ENCODE results near the gene SAG. TPM values are rescaled to one million over a fixed set of nuclear protein-coding genes. Genes with fewer than 3 reads are reported as not detected.

The SAG gene
- total RNA-seq, 2 experiments from 2014 or later: not detected

DNA sequence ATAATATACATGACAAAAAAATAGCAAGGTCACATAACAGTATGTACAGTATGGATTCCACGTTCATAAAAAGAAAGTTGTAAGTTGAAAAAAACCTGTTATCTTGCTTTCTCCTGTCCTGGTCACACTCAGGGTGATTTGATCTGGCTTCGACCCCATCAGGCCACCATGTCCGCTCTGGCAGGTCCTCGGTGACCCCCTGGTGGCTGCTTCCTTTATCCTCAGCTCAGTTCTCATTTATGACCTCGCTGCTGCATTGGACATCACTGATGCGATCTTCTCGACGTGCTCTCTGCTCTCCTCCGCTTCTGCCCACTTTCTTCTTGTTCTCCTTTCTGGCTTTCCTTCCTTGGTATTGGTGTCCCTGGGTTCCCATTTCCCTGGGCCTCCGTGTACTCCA, 76.4 kb downstream of the SAG start:
- CTCF ChIA-PET: interaction anchor here (1.1 to 3.5 kb wide), 13 partner anchors 11 to 59 kb away, joined by 3 to 16 read pairs (median 5); partner anchors contain the start of gene DGKD
- H3K4me3 Mint-ChIP-seq: no peak overlapping the region
- DNase-seq (peak; percentile 36), ATAC-seq (no peak)
- POLR2A ChIA-PET: interaction anchor here (0.9 to 2.0 kb wide), 6 partner anchors 12 to 36 kb away, joined by 3 to 6 read pairs (median 4); no protein-coding TSS in a partner anchor
- TF ChIP-seq, protein P1, sequence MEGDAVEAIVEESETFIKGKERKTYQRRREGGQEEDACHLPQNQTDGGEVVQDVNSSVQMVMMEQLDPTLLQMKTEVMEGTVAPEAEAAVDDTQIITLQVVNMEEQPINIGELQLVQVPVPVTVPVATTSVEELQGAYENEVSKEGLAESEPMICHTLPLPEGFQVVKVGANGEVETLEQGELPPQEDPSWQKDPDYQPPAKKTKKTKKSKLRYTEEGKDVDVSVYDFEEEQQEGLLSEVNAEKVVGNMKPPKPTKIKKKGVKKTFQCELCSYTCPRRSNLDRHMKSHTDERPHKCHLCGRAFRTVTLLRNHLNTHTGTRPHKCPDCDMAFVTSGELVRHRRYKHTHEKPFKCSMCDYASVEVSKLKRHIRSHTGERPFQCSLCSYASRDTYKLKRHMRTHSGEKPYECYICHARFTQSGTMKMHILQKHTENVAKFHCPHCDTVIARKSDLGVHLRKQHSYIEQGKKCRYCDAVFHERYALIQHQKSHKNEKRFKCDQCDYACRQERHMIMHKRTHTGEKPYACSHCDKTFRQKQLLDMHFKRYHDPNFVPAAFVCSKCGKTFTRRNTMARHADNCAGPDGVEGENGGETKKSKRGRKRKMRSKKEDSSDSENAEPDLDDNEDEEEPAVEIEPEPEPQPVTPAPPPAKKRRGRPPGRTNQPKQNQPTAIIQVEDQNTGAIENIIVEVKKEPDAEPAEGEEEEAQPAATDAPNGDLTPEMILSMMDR (IDR thresholded peaks at IDR 0.05): no peak
- peak overlapping the region; percentile 89 for H3K27ac Mint-ChIP-seq
- no peaks in the 10 kb centered on the region for H3K9me3 Mint-ChIP-seq
- intact Hi-C loops (cut with micrococcal nuclease): loop anchor here (10.0 kb wide), 1 partner anchor 61 kb away; no protein-coding TSS in a partner anchor
- H3K27me3 Mint-ChIP-seq: no peaks in the 10 kb centered on the region
- H3K36me3 Mint-ChIP-seq (ENCODE audit: low read depth): peaks cover 40% of the 10 kb centered on the region
- peaks cover 90% of the 10 kb centered on the region for H3K4me1 Mint-ChIP-seq (ENCODE audit: low read depth)

DNA sequence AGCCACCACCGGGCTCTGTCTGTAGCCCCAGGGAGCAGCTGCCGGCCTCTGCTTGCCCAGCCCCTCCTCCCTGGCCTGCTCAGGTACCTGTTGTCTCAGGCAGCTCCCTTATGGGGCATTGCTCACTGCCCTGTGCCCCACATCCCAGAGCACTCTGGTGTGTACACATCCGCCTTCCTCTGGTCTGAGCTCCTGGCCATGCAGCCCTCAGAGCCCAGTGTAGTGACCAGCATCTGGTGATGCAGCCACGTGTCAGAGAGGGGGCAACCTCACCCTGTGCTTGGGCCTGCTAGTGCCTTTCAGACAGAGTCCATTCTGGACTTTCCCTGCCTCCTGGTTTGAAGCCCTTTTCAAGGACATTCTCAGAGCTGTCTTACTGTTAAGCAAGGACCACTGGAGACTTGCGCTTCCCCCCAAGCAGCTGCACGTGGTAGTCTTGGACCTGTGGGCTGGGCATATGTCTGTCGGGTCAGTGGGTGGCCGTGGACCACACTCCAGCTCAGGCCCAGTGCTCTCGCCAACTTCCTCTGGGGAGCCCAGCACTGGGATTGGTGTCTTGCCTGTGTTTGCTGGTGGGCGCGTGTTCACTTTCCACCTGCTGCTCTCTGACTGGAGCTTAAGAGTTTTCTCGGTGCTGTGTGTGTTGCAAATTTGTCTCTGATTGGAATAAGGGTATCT, 77.3 kb downstream of the SAG start:
- H3K4me1 Mint-ChIP-seq (ENCODE audit: low read depth): peaks cover 89% of the 10 kb centered on the region
- POLR2A ChIA-PET: interaction anchor here (0.9 to 2.0 kb wide), 10 partner anchors 11 to 134 kb away, joined by 3 to 7 read pairs (median 4); partner anchors contain the start of genes ATG16L1 and DGKD
- peak overlapping the region; percentile 69 for H3K4me3 Mint-ChIP-seq
- peak; percentile 3 for ATAC-seq
- TF ChIP-seq, protein P1 (IDR thresholded peaks at IDR 0.05): no peak
- intact Hi-C loops (cut with micrococcal nuclease): loop anchor here (10.0 kb wide), 1 partner anchor 60 kb away; no protein-coding TSS in a partner anchor
- H3K9me3 Mint-ChIP-seq: no peaks in the 10 kb centered on the region
- CTCF ChIA-PET: interaction anchor here (0.6 to 3.5 kb wide), 16 partner anchors 10 to 58 kb away, joined by 3 to 16 read pairs (median 5); partner anchors contain the start of gene DGKD
- DNase-seq: peak; percentile 29
- H3K27ac Mint-ChIP-seq: peak overlapping the region; percentile 89
- H3K36me3 Mint-ChIP-seq (ENCODE audit: low read depth): peaks cover 48% of the 10 kb centered on the region
- H3K27me3 Mint-ChIP-seq: no peaks in the 10 kb centered on the region

DNA sequence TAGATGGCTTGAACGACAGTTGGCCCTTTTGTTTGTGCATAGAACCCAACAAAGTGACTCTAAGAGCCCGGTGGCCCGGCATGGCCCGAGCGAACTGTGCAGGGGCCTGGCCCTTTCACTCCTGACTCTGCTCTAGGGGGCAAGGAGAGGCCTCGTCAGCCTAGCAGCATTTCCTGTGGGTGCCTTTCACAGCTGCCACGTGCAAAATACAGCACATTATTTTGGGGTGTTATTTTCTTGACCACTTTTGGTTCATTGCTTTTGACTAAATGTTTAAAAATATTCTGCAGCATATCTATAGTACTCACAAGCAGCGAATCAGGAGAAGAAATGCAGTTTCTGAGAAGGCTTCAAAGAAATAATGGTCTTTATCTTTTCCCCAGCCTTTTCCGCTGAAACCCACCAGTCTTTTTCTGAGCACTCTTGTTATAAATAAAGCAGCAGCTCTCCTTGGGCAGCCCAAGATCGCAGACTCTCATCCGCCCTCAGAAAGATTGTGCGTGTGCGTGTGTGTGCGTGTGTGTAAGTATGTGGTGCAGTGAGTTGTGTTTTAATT, 78.0 kb downstream of the SAG start:
- Mint-ChIP-seq H3K27ac (peak overlapping the region; percentile 89), H3K36me3 (ENCODE audit: low read depth) (peaks cover 52% of the 10 kb centered on the region), H3K27me3 (no peaks in the 10 kb centered on the region), H3K4me3 (peak overlapping the region; percentile 69), H3K4me1 (ENCODE audit: low read depth) (peaks cover 87% of the 10 kb centered on the region), H3K9me3 (no peaks in the 10 kb centered on the region)
- DNase-seq (peak; percentile 76), ATAC-seq (peak; percentile 75)
- ChIA-PET POLR2A (interaction anchor here (1.0 to 2.0 kb wide), 8 partner anchors 10 to 134 kb away, joined by 3 to 7 read pairs (median 4); partner anchors contain the start of genes ATG16L1 and DGKD), CTCF (interaction anchor here (0.6 to 3.5 kb wide), 13 partner anchors 12 to 58 kb away, joined by 3 to 16 read pairs (median 6); partner anchors contain the start of gene DGKD)
- TF ChIP-seq, protein P1 (IDR thresholded peaks at IDR 0.05): no peak
- intact Hi-C loops (cut with micrococcal nuclease): loop anchor here (10.0 kb wide), 1 partner anchor 59 kb away; no protein-coding TSS in a partner anchor

DNA sequence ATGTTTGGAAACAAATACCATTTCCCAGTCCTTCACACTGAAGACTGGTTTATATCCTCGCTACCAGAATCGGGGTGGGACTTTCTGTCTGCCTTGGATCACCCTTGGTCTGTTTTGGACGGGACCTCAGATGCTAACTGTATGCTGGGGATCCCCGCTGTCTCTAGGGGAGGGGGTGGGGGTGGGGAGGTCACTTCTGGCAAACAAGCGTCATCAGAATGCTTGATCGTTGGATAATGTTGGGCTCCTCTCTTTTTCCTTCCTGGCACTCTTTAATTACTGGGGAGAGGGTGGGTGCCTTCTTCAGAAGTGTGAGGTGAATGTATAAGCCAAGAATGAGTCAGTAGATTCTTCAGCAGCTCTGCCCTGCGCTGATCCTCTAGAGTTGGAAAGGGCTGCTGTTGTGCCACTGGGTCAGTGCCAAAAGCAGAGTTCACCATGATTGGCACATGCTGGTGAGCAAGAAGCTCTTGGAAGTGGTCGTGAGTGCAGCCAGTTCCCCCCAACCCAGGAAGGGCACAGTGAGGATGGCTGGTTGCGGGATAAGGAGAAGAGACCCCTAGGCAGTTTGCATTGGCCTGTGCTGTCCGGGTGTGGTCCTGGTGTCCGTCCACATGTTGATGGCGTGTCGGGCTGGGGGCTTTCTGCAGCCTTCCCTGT, 78.9 kb downstream of the SAG start:
- H3K36me3 Mint-ChIP-seq (ENCODE audit: low read depth): peaks cover 53% of the 10 kb centered on the region
- TF ChIP-seq, protein P1 (IDR thresholded peaks at IDR 0.05): no peak

More for the DNA sequence above, 78.9 kb downstream of the SAG start:
- DNase-seq: peak; percentile 57
- intact Hi-C loops (cut with micrococcal nuclease): loop anchor here (10.0 kb wide), 1 partner anchor 58 kb away; no protein-coding TSS in a partner anchor
- Mint-ChIP-seq H3K4me3 (peak overlapping the region; percentile 69), H3K27me3 (no peaks in the 10 kb centered on the region), H3K4me1 (ENCODE audit: low read depth) (peaks cover 80% of the 10 kb centered on the region), H3K27ac (peak overlapping the region; percentile 89), H3K9me3 (no peaks in the 10 kb centered on the region)
- POLR2A ChIA-PET: interaction anchor here (1.2 to 2.0 kb wide), 4 partner anchors 23 to 33 kb away, joined by 3 to 7 read pairs (median 4); no protein-coding TSS in a partner anchor
- CTCF ChIA-PET: interaction anchor here (1.1 to 3.5 kb wide), 5 partner anchors 13 to 57 kb away, joined by 3 to 16 read pairs (median 10); no protein-coding TSS in a partner anchor
- ATAC-seq: peak; percentile 40
